ENCODE data around the gene SLC1A1. TPM values are rescaled to one million over a fixed set of nuclear protein-coding genes. Genes with fewer than 3 reads are reported as not detected.

The SLC1A1 gene
- total RNA-seq, 1 donor from 2014 or later: 52.7 TPM

DNA sequence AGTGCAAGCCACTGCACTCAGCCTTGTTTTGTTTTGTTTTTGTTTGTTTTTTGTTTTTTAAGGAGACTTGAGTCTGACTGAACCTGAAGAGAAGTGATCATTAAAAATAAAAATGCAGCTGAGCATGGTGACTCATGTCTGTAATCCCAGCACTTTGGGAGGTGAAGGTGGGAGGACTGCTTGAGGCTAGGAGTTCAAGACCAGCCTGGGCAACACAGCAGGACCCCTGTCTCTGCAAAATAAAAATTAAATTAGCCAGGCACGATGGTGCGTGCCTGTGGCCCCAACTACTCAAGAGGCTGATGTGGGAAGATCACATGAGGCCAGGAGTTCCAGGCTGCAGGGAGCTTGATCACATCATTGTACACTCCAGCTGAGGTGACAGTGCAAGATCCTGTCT lies 6.2 kb downstream of the SLC1A1 start:
- H3K27me3 ChIP-seq: no peaks in the 10 kb centered on the region
- no peak overlapping the region for H3K4me3 ChIP-seq
- H3K36me3 ChIP-seq: no peaks in the 10 kb centered on the region
- ATAC-seq: no peak
- no peaks in the 10 kb centered on the region for H3K9me3 ChIP-seq
- DNase-seq: no peak
- H3K4me1 ChIP-seq: peaks cover 4% of the 10 kb centered on the region
- TF ChIP-seq, protein P1, sequence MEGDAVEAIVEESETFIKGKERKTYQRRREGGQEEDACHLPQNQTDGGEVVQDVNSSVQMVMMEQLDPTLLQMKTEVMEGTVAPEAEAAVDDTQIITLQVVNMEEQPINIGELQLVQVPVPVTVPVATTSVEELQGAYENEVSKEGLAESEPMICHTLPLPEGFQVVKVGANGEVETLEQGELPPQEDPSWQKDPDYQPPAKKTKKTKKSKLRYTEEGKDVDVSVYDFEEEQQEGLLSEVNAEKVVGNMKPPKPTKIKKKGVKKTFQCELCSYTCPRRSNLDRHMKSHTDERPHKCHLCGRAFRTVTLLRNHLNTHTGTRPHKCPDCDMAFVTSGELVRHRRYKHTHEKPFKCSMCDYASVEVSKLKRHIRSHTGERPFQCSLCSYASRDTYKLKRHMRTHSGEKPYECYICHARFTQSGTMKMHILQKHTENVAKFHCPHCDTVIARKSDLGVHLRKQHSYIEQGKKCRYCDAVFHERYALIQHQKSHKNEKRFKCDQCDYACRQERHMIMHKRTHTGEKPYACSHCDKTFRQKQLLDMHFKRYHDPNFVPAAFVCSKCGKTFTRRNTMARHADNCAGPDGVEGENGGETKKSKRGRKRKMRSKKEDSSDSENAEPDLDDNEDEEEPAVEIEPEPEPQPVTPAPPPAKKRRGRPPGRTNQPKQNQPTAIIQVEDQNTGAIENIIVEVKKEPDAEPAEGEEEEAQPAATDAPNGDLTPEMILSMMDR (IDR thresholded peaks at IDR 0.05): no peak
- intact Hi-C loops (cut with DNase I): no loop called here
- no peak overlapping the region for H3K27ac ChIP-seq

DNA sequence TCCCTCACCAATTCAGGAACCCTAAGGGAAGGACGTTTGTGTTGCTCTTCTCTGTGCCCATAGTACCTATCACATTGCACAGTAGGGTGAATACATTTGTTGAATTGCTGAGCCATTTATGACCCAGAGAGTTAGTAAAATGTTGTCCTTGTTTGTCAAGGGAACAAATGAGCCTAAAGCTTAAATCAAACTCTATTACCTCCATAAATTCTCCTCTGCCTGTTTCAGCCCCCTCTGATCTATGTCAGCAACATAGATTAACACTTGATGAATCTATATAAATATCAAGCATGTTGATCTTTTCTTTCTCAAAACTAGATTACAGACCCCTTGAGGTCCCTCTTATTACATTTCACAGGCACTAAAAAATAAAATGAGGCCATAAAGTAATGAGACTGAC lies 7.1 kb downstream of the SLC1A1 start:
- intact Hi-C loops (cut with DNase I): no loop called here
- no peaks in the 10 kb centered on the region for H3K4me1 ChIP-seq
- ATAC-seq: no peak
- TF ChIP-seq, protein P1 (IDR thresholded peaks at IDR 0.05): no peak
- no peaks in the 10 kb centered on the region for H3K27me3 ChIP-seq
- no peak for DNase-seq
- H3K36me3 ChIP-seq: no peaks in the 10 kb centered on the region
- H3K4me3 ChIP-seq: no peak overlapping the region
- H3K9me3 ChIP-seq: no peaks in the 10 kb centered on the region
- H3K27ac ChIP-seq: no peak overlapping the region

DNA sequence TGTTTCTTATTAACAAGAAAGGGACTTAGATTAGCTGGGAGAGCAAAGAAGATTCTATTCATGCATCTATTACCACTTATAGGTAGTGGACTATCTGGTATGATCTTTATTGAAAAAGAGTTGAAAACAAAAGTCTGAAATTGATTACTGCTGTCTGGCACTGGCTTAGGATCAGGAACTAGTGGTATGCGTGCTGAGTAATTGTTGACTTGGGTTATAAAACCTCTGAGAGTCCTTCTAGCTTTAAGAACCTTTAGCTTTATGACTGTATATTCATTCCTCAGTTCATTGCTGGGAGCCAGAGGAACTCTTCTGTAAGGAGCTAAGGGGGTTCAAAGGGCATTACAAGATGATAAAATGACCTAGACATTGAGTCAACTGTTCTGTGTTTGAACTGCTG lies 7.6 kb downstream of the SLC1A1 start:
- Histone ChIP-seq H3K4me3 (no peak overlapping the region), H3K27me3 (no peaks in the 10 kb centered on the region), H3K36me3 (no peaks in the 10 kb centered on the region), H3K4me1 (no peaks in the 10 kb centered on the region), H3K27ac (no peak overlapping the region), H3K9me3 (no peaks in the 10 kb centered on the region)
- TF ChIP-seq, protein P1 (IDR thresholded peaks at IDR 0.05): no peak
- intact Hi-C loops (cut with DNase I): no loop called here
- ATAC-seq: peak; percentile 75
- no peak for DNase-seq

DNA sequence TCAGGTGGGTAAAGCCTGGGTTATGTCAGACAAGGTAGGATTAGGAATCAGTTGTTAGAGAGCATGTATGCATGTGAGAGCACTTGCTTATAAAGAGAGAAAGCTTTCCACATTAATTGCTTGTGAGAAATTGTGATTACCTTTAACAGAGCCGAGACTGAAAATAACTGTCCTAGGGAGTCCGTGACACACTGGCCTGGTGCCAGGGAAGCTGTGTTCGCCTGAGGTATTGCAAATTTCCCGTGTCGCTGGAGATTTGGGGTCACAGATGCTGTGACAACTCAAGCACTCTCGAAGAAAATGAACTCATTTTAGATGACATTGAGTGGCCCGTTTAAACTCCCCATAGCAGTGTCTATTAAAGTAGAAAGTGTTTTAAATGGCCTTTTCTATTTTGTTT lies 9.6 kb downstream of the SLC1A1 start:
- H3K27me3 ChIP-seq: no peaks in the 10 kb centered on the region
- no peak for DNase-seq

DNA sequence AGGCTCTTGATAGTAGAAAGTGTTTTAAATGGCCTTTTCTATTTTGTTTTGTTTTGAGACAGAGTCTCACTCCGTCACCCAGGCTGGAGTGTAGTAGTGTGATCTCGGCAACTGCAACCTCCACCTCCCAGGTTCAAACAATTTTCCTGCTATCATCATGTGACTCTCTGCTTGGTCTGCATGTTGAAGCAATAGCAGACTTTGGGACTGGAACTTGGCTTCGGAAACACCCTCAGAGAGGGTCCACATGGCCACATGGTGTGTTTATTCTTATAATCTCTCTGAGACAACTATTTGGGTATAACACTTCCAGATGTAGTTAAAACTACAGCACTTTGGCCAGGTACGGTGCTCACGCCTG lies 10.9 kb downstream of the SLC1A1 start:
- intact Hi-C loops (cut with DNase I): no loop called here
- TF ChIP-seq, protein P1 (IDR thresholded peaks at IDR 0.05): no peak

More for the DNA sequence above, 9.6 kb downstream of the SLC1A1 start:
- no peaks in the 10 kb centered on the region for H3K36me3 ChIP-seq
- H3K4me3 ChIP-seq: no peak overlapping the region
- ATAC-seq: no peak
- no peaks in the 10 kb centered on the region for H3K4me1 ChIP-seq
- no peak overlapping the region for H3K27ac ChIP-seq
- H3K9me3 ChIP-seq: no peaks in the 10 kb centered on the region
- intact Hi-C loops (cut with DNase I): no loop called here
- TF ChIP-seq, protein P1 (IDR thresholded peaks at IDR 0.05): no peak

DNA sequence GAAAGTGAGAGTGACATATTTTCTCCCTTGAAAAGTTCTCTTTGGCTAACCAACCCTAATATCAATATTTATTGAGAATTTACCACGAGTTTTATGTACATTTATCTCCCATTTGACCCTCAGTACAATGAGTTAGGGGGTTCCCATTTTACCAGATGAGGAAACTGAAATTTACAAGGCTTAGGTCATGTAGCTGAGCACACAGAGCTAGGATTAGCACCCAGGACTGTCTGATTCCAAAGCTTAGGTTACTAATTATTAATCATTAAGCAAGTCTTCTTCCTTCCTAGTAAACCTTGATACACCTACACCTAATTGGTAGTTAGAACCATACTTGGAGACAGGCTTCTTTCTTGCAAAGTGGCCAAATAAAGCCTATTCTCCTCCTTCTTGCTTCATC lies 12.2 kb downstream of the SLC1A1 start:
- no peaks in the 10 kb centered on the region for H3K4me1 ChIP-seq
- H3K36me3 ChIP-seq: no peaks in the 10 kb centered on the region
- H3K27ac ChIP-seq: no peak overlapping the region
- H3K4me3 ChIP-seq: no peak overlapping the region
- TF ChIP-seq, protein P1 (IDR thresholded peaks at IDR 0.05): no peak
- H3K9me3 ChIP-seq: no peaks in the 10 kb centered on the region
- H3K27me3 ChIP-seq: no peaks in the 10 kb centered on the region
- no peak for ATAC-seq
- no peak for DNase-seq
- intact Hi-C loops (cut with DNase I): no loop called here

More for the DNA sequence above, 10.9 kb downstream of the SLC1A1 start:
- Histone ChIP-seq H3K4me3 (no peak overlapping the region), H3K36me3 (no peaks in the 10 kb centered on the region), H3K9me3 (no peaks in the 10 kb centered on the region), H3K4me1 (no peaks in the 10 kb centered on the region), H3K27me3 (no peaks in the 10 kb centered on the region), H3K27ac (no peak overlapping the region)
- DNase-seq (no peak), ATAC-seq (no peak)

Data from upper lobe of right lung (tissue), 1 donor.